GM21515 (cell line): ENCODE data around the gene GKN1.

ENCODE experiments used
- ATAC-seq: cut with Tn5 transposase; IDR thresholded peaks from one replicate; pipeline ENCODE4 v1.9.1; 2021; ENCODE audit not compliant: unreplicated experiment

Gene GKN1

DNA sequence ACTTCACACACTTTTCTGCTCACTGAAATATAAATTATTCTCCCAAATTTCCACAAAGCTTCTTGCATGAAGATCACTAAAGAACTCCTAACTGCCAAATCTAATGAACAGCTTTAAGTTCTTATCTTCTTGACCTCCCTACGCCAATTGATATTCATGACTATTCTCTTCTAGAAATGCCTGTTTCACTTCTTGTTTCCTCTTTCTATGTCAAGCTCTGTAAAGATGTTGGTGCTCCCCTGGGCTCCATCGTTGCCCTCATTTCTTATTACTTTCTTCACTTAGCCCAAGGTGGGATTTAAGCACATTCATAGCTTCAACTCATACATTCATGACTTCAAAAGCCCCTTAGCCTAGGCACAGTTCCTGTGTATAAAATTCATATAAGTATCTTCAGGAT is 29.3 kb downstream of the GKN1 start:
- no peak for ATAC-seq

DNA sequence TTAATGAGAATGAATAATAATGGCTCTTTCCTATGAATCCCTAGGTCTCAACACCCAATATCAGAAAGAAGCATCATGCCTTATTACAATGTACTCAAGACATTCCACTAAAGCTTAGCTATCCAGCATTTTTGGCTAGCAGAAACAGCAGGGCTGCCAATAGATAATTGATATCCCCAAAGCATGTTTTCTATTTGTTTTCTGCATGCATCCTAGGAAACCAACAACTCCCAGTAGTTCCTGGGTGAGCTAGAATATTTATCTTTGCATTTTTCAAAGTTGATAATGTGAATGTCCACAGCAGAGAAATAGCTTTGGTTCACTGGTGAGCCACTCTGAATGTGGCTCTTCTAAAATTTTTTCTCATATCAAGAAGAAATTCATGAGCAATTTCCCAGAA is 32.7 kb downstream of the GKN1 start:
- no peak for ATAC-seq

DNA sequence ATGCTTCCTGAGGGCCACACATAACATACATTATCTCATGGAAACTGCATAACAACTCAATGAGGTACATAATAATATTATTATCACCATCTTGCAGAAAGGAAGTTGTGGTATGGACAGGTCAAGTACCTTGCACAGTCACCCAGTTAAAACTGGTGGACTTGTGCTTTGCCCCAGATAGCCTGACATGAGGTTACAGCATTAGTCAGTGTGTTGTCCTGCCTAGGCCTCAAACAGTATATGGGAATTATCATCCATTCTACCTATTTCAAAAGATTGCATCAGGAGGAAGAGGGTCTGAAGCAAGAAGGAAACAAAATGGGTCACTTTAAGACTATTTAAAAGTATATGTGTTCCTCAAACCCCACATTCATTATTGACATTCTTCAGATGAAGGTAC is 33.2 kb downstream of the GKN1 start:
- no peak for ATAC-seq

DNA sequence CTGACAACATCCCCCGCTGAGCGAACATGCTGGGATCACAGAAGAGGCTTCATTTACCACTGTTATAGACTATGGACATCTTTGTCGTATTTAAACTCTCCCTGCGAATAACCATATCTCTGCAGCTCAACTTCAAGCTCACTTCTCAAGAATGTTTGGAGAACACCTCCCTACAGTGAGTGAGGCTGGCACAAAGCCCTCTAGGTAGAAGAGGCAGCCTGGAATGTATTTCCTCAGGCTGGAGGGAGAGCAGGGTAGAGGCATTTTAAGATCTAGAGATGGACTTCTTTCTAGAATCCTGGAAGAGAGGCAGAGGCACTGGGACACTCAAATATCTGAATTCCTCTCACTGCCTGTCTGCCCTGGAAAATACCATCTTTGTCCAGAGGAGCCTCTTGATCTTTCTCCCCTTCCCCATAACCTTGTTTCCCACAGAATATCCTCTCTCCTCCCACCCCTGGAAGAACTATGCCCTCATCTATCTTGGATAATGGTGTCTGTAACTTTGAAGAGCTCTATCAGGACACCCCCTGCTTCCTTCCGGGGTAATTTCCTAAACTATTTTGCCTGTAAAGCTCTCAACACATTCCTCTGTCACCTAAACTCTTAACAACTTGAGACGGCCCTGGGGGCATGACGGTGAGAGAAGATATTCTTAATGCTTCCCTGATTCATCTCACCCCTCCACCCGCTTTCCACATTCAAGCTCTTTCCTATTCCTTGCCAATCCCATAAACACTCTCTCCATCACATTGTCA is 36.2 kb downstream of the GKN1 start:
- no peak for ATAC-seq

DNA sequence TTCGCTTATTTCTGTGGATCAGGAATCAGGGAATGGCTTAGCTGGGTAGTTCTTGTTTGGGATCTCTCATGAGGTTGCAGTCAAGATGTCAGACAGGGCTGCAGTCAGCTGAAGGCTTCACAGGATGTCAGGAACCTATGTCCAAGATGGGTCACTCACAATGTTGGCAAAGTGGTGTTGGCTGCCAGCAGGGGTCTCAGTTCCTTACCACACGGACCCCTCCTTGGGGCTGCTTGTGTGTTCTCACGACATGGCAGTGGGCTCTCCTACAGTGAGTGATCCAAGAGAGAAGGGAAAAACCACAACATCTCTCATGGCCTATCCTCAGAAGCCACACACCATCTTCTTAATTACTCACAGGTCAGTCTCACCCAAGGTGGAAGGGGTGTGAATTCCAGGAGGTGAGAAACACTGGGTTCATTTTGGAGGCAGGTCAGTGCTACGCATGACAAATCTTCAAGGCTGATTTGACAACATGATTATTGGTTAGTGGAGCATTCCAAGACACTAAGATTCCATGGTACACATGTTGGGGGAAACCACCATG is 37.2 kb downstream of the GKN1 start:
- no peak for ATAC-seq

DNA sequence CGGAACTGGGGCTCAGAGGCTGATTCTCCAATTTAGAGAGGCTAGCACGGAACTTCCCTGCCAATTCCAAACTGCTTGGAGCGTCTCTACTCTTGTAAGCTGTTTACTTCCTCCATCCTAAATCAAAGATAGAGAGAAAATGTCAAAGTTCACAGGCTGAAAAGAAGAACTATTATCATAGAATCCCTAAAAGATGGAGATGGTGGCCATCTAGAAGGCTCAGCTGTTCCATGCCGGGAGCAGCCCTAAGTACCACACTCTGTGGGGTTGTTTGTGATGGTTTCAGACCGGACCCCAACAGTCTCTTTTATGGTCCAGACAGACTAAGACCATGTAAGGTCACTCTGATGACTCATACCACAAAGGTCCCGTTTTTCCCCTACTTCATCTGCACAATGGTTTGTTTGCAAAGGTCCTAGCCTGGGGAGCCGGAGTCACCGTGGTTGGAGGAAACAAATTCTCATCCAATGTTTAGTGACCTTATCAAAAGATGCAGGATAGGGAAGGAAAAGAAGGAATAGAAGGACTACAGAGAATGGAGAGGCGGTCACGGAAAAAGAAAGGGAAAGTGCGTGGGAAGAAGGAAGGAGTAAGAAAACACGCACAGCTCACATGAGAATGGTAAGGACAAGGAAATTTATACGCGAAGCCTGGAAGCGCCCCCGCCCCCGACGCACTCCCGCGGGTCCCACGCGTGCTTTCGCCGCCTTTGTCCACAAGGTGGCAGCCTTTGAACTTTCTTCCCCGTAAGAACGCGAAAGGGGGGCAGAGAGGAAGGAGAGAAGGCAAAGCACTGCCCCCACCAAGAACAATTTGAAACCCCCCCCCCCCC is 38.1 kb downstream of the GKN1 start:
- no peak for ATAC-seq

DNA sequence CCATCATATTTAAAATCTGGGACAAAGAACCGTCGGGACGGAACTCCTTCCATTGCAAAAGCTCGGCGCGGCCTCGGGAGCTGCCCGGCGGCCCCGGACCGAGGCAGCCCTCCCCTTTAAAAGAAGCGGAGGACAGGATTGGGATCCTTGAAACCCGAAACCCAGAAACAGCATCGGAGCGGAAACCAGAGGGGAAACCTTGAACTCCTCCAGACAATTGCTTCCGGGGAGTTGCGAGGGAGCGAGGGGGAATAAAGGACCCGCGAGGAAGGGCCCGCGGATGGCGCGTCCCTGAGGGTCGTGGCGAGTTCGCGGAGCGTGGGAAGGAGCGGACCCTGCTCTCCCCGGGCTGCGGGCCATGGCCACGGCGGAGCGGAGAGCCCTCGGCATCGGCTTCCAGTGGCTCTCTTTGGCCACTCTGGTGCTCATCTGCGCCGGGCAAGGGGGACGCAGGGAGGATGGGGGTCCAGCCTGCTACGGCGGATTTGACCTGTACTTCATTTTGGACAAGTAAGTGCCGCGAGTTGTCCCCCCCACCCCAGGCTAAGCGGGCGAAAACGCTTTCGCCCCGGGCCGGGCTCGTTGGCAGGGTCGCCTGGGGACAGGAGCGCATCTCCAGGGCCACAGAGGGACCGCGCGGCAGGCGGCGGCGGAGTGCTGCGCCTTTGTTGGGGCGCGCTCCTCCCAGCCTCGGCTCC is 38.9 kb downstream of the GKN1 start, which contains the start of gene ANTXR1:
Gene ANTXR1 (plus strand): TSS at position 38 of the 698 bp plus-strand sequence. CDS start 321 bp downstream, at position 359.
- no peak for ATAC-seq

DNA sequence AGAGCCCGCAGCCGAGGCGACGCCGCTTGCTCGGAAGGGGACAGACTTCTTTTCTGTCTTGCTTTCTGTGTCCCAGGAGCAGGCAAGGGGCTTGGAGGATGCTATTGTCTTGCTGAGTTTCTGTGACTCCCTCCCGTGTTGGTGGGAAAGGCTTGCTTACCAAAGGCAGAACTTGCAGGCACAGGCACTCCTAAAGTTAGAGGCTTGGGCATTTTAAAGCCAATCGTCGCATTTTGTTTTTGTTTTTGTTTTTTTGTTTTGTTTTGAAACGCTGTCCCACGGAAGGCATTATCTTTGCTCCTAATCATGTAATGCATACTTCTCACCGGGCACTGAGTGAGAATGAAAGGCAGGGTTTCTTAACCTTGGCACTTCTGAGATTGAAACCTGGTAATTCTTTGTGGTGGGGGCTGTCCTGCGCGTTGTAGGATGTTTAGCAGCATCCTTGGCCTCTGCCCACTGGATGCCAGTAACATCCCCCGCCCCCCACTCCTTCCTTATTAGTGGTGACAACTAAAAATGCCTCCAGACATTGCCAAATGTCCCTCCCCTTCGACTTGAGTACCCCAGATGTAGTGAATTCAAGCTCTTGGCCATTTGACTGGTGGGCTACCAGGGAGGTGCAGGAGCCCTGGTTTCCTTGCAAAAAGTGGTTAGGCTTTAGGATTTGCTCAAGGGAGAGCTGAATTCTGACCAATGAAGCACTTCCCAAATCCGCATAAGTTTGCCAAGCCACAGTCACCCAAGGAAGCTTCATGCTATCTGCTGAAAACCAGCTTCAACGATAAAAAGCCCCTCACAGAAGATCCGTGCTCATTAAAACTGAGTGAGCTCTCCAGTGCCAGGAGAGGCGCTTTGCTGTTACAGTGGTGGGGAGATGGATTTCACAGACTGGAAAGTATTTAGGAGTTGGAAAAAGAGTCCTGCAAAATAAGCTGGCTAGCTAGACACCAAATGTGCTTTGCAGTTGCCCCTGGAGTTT is 39.7 kb downstream of the GKN1 start:
- no peak for ATAC-seq

DNA sequence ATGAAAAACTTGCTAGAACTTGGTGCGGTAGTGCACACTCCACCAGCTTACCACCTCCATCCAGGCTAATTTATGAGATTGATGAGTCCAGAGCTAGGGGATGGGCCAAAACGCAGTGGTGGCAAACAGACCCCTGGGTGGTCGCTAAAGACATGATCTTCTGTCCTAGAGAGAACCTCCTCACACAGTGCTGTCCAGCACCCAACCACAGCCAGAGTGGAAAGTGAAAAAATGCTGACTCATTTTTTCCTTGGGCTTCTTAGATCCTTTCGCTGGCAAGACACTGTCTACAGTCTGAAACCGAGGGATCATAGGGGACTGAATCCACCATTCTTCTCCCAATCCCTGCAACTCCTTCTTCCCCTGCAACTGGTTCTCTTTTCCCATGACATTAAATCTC is 42.6 kb downstream of the GKN1 start:
- ATAC-seq: no peak

DNA sequence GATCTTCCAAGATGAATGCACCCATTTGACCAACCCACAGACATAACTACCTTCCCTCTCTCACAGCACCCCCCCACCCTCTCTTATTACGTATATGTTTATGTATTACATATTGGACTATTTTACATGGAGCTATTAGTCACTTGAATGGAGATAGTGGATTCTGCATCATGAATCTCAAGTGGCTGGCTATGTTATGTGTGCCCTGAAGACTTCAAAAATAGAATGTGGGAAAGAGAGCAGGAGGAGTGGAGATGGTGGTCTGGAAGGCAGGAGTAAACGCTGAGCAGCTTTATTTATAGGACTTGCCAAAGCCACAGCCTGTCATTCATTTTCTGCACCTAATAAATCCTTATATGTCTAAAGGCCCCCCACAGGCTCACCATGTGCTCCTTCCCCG is 43.4 kb downstream of the GKN1 start:
- ATAC-seq: no peak

DNA sequence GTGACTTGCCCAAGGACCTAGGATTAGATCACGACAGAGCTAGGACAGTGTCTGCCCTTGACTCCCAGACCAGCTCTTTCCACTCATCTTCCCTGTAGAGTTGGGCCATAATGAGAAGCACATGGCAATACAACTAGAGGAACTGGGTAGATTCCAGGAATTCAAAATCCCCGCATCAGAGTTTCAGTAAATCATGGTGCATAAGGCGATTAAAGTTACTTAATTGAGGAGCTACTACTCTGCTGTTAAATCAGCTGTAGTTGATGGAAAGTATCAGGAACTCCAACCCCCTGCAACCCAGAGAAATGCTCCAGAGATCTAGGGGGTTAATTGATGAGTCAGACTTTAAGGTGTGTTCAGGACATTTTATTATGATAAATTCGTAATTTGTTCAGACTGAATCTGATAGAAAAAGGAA is 44.3 kb downstream of the GKN1 start:
- no peak for ATAC-seq

DNA sequence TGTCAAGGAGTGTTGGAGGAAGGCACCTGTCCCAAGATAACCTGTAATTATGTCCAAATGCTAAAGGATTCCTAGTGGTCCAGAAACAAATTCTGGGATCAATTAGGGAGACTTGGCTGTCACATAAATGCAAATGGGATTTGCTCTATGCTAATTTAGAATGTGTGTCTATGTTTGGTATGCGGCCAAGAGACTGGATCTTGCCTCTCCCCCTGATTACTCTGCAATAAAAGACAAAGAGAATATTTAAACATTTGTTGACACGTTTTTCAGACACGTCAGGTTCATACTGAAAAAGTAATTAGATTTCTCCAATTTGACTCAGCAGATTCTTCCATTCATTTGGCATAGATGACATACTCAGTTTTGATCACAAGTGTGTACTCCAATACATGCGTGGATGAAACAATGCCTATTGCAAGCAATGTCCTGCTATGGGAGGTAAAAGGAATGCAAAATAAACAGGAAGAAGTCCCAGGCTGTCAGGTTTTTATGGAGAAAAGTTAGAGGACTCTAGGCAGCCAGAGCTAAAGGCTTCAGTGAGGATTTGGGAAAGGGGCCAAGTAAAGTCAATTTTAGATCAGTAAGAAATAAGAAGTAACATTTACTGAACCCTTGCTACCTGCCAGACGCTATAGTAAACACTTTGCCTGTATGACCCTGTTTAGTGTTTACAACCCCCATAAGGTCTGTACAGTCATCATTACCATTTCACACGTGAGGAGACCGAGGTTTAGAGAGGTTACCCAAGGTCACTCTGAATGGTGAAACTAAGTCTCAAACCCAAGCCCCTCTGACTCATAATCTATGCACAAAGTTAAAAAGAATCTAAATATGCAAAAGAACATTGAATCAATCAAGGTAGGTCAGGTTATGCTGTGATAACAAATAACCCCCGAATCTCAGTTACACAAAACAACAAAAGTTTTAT is 46.3 kb downstream of the GKN1 start:
- no peak for ATAC-seq

DNA sequence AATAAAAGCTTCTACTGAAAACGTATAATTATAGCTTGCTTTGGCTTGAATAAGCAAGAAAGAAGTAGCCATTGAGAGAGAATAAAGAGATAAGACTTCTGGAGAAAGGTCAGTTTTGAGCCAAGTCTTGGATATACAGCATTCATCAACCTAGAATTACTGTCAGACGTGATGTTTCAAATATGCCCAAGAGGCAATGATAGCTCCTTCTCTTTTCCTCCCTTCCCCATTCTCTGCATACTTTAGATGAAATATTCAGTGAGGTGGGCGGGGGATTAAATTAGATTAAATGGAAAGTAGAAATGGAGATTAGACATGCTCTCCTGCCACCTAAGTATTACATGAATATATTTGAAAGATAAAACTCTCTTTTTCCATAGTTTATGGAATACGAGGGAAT is 47.3 kb downstream of the GKN1 start:
- ATAC-seq: no peak

DNA sequence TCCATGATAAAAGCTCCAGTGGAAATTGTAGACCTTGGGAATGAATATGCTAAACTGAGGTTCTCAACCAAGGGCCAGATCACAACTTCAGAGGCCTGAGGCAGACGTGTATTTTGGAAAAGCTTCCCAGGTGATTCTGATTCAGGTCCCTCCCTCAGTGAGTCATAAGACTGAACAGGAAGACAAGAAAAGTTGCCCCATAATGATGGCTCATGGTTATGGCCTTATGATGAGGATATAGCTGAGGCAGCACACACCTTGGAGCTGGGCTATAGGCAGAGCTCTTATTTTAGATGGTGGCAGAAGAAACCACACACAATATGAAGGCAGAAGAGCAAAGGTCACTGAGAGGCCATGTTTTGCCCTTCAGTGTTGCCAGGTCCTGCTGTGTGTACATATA is 48.1 kb downstream of the GKN1 start:
- ATAC-seq: no peak

DNA sequence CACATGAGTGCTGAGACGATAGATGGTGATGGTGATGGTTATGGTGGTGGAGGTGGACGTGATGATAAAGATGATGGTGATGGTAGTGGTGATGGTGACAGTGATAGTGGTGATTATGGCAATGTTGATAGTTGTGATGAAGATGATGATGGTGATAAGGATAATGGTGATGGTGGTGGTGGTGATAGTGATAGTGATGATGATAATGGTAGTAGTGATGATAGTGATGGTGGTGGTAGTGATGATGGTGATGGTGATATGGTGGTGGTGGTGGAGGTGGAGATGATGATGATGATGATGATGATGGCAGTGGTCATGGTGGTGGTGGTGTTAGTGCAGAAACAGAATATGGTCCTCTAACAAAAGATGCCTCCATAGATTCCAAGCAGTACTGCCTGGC is 48.8 kb downstream of the GKN1 start:
- ATAC-seq: no peak

DNA sequence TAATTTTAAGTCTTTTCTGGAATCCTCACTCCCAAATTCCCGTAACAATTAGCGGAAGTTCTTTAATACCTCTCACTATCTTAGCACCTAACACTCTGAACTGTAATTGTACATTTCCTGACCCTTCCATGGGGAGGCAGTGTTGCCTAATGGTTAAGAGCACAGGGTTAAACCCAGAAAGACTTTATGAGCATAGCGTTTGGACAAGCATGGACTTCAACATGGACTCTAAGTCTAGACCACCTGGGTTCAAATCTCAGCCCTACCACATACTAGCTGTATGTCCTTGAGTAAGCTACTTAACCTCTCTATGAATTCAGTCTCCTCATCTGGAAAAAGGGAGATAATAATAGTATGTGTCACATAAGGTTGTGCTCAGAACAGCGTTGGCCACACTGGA is 51.6 kb downstream of the GKN1 start:
- no peak for ATAC-seq

DNA sequence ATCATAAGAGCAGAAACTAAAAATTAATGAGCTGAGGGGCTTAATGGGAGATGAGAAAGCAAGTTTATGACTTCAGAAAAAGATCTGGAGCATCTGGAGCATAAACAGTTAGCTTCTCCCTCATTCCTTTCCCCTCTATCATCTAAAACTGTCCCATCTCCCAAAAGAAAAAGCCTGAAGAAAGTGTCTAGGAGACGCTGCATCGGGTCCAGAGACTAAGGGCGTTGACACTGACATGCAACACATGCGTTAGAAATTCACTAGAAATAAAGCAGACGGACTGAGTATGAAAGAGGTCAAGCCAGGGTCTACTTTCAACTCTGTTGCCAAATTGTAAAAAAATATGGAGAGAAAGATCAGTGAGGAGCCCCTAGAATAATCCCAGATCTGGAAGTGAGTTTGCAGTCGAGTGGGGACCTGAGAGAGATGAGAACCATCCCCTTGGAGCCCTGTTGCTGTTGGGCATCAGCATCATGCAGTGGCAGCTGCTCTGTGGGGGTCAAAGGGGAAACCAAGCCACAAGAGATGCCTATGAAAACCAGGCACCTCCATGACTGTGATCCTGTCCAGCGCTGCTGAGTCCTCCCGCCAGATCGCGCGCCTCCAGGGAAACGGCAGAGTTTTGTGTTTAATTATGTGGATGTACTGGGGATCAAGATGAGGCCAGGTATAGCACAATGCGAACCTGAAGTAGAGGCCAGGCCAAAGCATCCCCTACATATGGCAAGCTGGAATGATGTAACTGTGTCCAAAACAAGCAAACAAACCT is 52.4 kb downstream of the GKN1 start:
- no peak for ATAC-seq
